Stimulated activated CD8-positive, alpha-beta memory T cell treated with anti-CD3 and anti-CD28 coated beads, Interleukin-4, amount 100 ng/mL, for 24 hours (primary cell): ENCODE measurements around the gene POLR1D.

Experiments used
- DNase-seq: peaks from one replicate; pipeline ENCODE4 v3.0.0-alpha.2; 2020; ENCODE audit warnings: low read depth

POLR1D gene

GRCh38 chr13:27639186-27639585, 17.5 kb downstream of the POLR1D start:
- DNase-seq, result no peak

DNA sequence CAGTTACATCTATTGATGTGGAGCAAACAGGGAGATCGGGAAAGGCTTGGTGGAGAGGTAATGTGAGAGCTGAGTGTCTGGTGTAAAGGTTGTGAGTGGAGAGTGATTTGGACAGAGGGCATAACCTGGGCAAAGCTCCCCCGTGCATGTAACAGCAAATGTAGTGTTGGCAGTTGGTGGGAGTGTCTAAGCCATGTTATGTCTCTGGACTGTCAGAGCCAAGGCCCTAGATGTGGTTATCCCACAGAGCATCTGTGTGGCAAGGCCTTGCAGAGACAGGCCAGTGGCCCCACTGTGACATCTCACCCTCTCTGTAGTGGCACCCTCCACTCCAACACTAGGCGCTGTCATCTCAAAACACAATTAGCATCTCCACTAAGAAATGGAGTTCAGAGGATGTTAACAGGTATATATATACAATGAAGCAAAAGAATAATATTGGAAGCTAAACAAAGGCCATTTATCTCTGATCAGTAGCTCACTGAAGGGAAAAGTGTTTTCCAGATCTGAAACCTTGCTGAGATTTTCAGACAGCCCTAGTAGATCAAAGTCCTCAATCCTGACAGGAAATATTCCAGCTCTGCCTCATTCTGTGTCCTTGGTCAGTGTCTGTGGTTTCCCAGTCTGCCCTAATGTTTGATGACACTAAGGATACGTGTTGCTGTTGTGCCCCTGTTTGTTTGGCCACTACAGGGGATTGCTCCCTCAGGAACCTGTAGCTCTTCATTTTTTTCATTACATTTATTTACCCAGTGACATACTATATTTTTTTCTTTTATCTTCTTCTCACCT, 20.2 kb downstream of the POLR1D start:
- no peak for DNase-seq

DNA sequence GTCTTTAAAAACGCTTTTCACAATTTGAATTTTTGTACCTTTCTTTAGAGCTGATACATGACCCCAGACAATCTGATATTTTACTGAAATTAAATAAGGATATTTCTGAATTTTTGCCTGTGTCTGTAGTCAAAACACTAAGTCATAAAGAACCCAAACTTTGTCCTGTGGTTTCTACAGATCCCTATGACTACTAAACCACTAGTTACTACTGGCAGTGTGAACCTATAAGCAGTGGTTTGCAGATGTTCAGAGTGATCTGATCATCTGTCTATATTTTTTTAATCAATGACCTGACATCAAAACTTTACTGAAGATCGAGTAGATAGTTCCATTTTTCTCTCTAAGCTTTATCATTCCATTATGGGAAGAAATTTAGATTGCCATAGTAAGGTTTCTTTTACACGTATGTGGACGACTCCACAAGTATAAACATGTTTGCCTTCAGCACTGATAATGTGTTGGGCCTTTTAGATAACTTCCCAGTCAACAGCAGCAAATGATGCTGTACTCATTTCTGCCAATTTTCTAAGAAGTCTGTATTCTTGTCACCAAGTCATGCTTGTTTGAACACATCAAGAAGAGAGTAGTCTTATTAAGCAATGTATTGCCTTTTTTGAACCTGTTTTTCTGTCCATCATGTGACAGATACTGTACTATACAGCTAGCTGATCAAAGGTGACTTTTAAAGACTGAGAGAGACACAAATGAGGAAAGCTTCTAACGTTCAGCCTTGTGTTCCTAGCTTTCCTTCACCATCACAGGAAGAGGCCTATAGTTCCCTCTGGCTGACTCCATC, 21.8 kb downstream of the POLR1D start:
- DNase-seq, result no peak

- no peak for DNase-seq
Measured at GRCh38 chr13:27644302-27644701, 22.6 kb downstream of the POLR1D start.

DNA sequence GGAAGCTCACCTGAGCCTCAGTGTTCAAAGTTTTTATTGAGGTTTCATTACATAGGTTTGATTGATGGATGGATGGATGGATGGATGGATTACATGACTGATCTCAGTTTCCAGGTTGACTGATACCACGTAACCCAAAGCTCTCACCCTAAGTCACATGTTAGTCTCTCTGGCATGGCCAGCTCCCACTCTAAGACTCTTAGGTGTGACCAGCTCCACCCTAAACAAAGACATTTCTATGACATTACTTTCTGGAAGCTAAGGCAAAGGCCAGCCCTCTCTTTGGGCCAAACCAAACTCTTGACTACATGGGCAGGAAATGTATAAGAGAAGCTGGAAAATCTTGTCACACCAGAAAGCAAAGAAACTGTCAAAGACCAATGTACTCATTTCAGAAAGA, 28.6 kb downstream of the POLR1D start:
- no peak for DNase-seq

DNA sequence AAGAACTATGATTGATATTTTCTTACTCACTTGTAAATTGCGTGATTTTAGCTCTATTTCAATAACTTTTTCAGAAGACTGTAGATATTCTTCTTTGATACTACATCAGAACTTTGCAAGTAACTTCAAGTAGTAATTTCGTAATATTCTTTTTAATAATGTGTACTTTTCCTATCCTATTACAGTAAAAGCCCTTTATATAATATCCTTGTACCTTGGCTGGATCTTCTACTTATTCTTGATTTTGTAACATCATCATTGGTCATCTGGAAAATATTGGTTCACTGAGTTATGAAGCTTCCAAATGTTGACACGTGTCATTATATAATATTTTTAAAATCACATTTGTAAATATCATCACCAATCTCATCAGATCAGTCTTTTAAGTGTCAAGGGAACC, 32.4 kb downstream of the POLR1D start:
- DNase-seq, result no peak

DNA sequence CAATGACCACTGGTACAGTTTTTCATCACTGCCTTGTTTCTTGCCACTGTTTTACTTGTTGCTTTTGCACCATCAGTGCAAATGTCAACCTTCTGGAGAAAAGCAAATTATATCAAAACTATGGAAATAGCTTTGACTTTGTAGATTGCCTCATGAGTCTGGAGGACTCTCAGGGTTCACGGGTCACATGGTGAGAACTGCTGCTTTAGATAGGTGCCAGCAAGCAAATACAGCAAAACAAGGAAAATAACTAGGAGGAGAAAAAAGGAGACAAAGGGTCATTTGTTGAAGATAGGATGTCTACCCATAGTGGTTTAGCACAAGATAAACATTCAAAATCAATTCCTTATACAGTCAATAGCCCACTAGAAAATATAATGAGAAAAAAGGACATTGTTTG, 33.1 kb downstream of the POLR1D start:
- DNase-seq, result no peak

DNA sequence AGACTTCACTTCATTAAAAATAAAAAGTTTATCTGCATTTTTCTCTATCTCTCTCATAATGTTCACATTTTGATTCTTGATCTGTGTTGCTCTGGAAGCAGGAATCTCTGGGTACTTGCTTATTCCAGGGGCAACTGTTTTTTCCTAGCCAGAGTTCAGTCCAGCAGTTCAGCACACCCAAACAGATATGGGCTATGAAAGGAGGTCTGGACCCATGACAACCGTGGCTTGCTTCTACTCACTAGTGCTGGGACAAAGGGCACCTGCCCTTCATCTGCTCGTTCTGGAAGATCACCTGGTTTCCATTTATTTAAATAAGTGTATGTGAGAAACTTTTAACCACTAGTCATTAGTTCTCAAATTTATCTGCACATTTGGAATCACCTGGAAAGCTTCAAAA, 36.0 kb downstream of the POLR1D start:
- no peak for DNase-seq

GRCh38 chr13:27658546-27658945, 36.9 kb downstream of the POLR1D start:
- DNase-seq, result no peak

- DNase-seq, result no peak
Measured at GRCh38 chr13:27659145-27659865, 37.6 kb downstream of the POLR1D start.

DNA sequence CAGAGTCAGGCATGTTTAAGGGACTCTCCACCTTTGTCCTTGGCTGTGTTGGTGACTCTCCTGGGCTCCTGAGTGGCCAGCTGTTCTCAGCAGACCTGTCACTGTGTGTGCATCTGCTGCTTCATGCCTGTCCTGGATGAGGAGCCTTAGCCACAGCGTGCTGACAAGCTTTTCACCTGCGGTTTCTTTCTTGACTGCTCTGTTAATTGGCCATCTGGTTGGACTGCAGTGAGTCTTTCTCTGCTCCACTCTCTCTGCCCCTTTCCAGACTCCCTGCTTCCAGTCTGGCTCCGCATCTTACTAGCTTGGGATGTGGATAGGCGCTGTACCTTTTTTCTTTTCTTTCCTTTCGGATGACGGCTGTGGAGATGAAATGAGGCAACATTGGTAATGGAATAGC, 38.8 kb downstream of the POLR1D start:
- no peak for DNase-seq

GRCh38 chr13:27661017-27661416, 39.3 kb downstream of the POLR1D start:
- no peak for DNase-seq

DNA sequence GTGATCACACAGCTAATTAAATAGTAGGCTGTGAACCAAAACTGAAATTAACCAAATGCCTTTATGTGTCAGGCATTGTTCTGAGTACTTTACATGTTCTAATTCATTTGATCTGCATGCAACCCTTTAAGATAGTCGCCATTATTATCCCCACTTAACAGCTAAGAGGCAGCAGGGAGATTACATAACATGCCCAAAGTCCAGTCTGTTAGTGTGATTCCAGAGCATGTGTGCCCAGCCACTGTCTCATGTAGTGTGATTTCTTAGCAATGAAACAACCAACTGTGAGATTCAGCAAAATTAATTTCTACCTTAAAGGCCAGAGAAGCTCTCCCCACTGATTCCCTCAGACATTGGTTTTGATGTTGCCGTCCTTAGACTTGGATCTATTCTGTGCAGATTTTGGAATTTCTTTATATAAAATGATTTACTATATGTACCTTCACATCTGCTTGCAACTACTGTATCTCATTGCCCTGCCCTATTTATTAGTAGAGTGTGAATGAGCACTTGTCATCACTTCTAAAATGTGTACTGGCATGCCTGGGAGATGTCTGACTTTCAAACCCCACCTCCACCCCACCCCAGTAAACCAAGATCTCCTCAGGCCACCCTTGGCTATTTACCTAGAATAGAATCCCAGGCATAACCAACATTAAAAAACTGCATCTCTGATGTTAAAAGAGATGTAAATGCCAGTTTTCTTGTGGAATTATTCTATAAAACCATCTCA, 41.2 kb downstream of the POLR1D start:
- DNase-seq, result no peak

GRCh38 chr13:27663947-27664346, 42.3 kb downstream of the POLR1D start:
- DNase-seq, result no peak

DNA sequence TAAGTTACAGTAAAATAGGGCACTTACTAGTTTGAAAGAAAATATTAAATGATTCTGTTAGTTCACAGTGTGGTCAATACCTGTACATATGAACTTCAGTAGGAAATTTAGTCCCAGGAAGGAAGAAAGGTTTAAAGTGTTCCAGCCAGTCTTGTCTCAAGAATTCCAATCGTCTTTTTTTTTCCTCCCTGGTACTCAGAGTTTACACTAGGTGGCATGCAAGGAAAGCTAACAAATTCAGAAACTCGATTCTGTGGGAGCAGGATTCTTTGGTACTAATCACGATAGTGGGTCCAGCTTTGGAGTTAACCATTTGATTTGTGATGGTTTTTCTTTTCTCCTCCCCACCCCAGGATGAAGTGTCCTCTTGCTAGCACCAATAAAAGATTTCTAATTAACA, 43.6 kb downstream of the POLR1D start:
- DNase-seq, result no peak

GRCh38 chr13:27665761-27666160, 44.1 kb downstream of the POLR1D start:
- DNase-seq, result no peak

DNA sequence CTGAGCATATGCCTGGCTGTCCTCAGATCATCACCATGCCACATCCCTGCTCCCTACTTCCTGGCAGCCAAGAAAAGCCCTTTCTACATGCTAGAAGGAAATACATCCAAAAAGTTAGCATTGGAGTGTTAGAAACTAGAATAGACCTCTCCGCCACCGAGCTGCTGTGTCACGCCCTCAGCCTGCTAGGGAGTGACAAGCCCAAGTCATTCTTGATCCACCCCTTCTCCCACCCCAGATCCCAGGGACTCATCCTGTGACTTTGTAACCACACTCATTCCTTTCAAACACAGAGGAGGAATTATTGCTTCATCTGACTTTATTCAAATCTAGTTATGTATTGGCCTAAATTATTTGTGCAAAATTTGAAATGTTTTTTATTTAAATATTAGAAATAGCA, 45.3 kb downstream of the POLR1D start:
- DNase-seq, result no peak

DNA sequence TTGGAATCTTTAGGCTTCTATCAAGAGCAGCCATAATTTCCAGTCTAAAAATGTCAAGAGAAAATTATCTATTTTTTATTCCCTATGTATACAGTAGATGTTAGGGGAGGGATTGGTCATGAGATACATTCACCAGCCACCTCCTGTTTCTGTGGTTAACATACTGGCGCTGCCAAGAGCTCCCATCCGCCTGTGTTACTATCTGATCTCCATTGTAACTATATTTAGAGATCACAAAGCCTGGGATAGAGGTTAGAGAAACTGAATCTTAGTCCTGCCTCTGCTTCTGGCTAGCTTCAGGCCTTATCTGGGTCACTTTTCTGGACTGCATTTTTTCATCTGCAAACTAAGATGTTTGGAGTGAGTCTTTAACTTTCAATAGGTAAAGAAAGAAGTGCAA, 46.3 kb downstream of the POLR1D start:
- DNase-seq, result no peak

- DNase-seq, result no peak
Measured at GRCh38 chr13:27670861-27671260, 49.2 kb downstream of the POLR1D start.

DNA sequence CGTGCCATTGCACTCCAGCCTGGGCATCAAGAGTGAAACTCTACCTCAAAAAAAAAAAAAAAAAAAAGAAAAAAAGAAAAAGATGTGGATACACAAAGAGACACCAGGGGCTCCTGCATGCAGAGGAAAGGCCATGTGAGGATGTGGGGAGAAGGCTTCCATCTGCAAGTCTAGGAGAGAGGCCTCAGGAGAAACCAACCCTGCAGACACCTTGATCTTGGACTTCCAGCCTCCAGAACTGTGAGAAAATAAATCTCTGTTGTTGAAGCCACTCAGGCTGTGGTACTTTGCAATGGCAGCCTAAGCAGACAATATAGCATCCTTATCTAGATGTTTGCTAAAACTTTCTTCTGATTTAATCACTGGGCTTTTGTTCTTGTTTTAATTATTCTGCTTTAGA, 50.3 kb downstream of the POLR1D start:
- no peak for DNase-seq
